SK-N-SH (cell line): ENCODE results near the gene CCDC78. TPM values are rescaled to one million over a fixed set of nuclear protein-coding genes. Genes with fewer than 3 reads are reported as not detected.

Source experiments
- CTCF ChIA-PET: fragments of 300-600, 350-600 bp; formaldehyde crosslinking; extraction: SDS; loops from one replicate; lab custom pipeline; 2021; lab: Yijun Ruan, JAX
- POLR2A ChIA-PET: fragments of 350-600 bp; sonication (Branson Sonifier 250); formaldehyde crosslinking; extraction: SDS; loops from one replicate; lab custom pipeline; 2020; ENCODE audit warnings: antibody characterized with exemption, inconsistent platforms; lab: Yijun Ruan, JAX
- DNase-seq: peaks from one replicate; pipeline ENCODE4 v3.0.0; 2012
- H2AFZ ChIP-seq: fragments of 200-600 bp; sonication (generic); 2 replicates; pipeline ENCODE4 v1.8.1; 2016; ENCODE audit warnings: antibody characterized with exemption, mild to moderate bottlenecking, low read depth
- H3F3A ChIP-seq: fragments of 200-600 bp; sonication (generic); replicated peaks from 2 replicates; pipeline ENCODE3; 2016; ENCODE audit warnings: antibody characterized with exemption, mild to moderate bottlenecking; ENCODE audit not compliant: insufficient read depth
- H3K27ac ChIP-seq, 2 experiments: fragments of 200-500 bp in 1 of 2; fragments of 200-600 bp in 1 of 2; sonication (Bioruptor generic) in 1 of 2; sonication (generic), shearing (Covaris generic) in 1 of 2; 2 replicates each; pipeline versions ENCODE4 v1.5.1 to v1.6.1; 2014 to 2016; ENCODE audit warnings: low read depth in 2 of 2, inconsistent platforms in 1 of 2, low read length in 1 of 2, mild to moderate bottlenecking in 1 of 2, mixed read lengths in 1 of 2
- H3K27me3 ChIP-seq: fragments of 200-600 bp; sonication (generic), shearing (Covaris generic); 2 replicates; pipeline ENCODE4 v1.6.1; 2016; ENCODE audit warnings: mixed run types; ENCODE audit not compliant: insufficient read depth
- H3K36me3 ChIP-seq, 2 experiments: fragments of 200-500 bp in 1 of 2; fragments of 200-600 bp in 1 of 2; sonication (Bioruptor generic) in 1 of 2; sonication (generic) in 1 of 2; replicated peaks in 1 of 2; 2 replicates each; pipeline versions ENCODE3 to v1.5.1; 2014 to 2016; ENCODE audit warnings: low read length in 1 of 2, mild to moderate bottlenecking in 1 of 2; ENCODE audit not compliant: insufficient read depth in 2 of 2, control insufficient read depth in 1 of 2
- H3K4me1 ChIP-seq, 2 experiments: fragments of 200-500 bp in 1 of 2; fragments of 200-600 bp in 1 of 2; sonication (Bioruptor generic) in 1 of 2; sonication (generic), shearing (Covaris generic) in 1 of 2; 2 replicates each; pipeline versions ENCODE4 v1.5.1 to v1.6.1; 2014 to 2016; ENCODE audit warnings: low read depth in 1 of 2, low read length in 1 of 2, mixed run types in 1 of 2; ENCODE audit not compliant: insufficient read depth in 2 of 2, control insufficient read depth in 1 of 2
- H3K4me2 ChIP-seq: fragments of 200-600 bp; sonication (generic), shearing (Covaris generic); 2 replicates; pipeline ENCODE4 v1.6.1; 2017; ENCODE audit warnings: mixed run types
- H3K4me3 ChIP-seq, 2 experiments: fragments of 200-500 bp in 1 of 2; fragments of 200-600 bp in 1 of 2; sonication (Bioruptor generic) in 1 of 2; sonication (generic), shearing (Covaris generic) in 1 of 2; 2 replicates each; pipeline versions ENCODE4 v1.5.1 to v1.8.1; 2014 to 2016; ENCODE audit warnings: low read depth in 2 of 2, inconsistent platforms in 1 of 2, low read length in 1 of 2, mild to moderate bottlenecking in 1 of 2, mixed read lengths in 1 of 2, moderate library complexity in 1 of 2
- H3K79me2 ChIP-seq: fragments of 200-600 bp; sonication (generic); 2 replicates; pipeline ENCODE4 v1.8.1; 2017; ENCODE audit warnings: mild to moderate bottlenecking; ENCODE audit not compliant: insufficient read depth
- H3K9ac ChIP-seq: fragments of 200-600 bp; sonication (generic); 2 replicates; pipeline ENCODE4 v1.6.1; 2017; ENCODE audit warnings: mixed run types
- H3K9me2 ChIP-seq: fragments of 200-600 bp; sonication (generic); 2 replicates; pipeline ENCODE4 v1.6.1; 2017; ENCODE audit warnings: mixed run types
- H3K9me3 ChIP-seq: fragments of 200-600 bp; sonication (generic); 2 replicates; pipeline ENCODE4 v1.6.1; 2017; ENCODE audit warnings: mixed run types, mild to moderate bottlenecking, moderate library complexity
- H4K20me1 ChIP-seq: fragments of 200-600 bp; sonication (generic); 2 replicates; pipeline ENCODE4 v1.6.1; 2017; ENCODE audit warnings: mild to moderate bottlenecking, mixed run types; ENCODE audit not compliant: insufficient read depth
- CHD2 ChIP-seq: fragments of 150-350 bp; IDR thresholded peaks from 2 replicates; pipeline ENCODE4 v1.6.1; 2018; ENCODE audit warnings: low read length; ENCODE audit not compliant: partially characterized antibody
- ELF1 ChIP-seq: IDR thresholded peaks from 2 replicates; pipeline ENCODE4 v1.4.0; 2012
- EP300 ChIP-seq, 2 experiments: IDR thresholded peaks; 2 replicates each; pipeline versions ENCODE4 v1.4.0 to v1.6.1; 2012; ENCODE audit warnings: borderline replicate concordance in 1 of 2, low read depth in 1 of 2, low read length in 1 of 2
- EZH2phosphoT487 ChIP-seq: fragments of 200-600 bp; sonication (generic); IDR thresholded peaks from 2 replicates; pipeline ENCODE4 v1.6.1; 2017; ENCODE audit warnings: low read depth, mixed run types, mild to moderate bottlenecking, antibody characterized with exemption, moderate library complexity, borderline replicate concordance
- FOSL2 ChIP-seq: IDR thresholded peaks from 2 replicates; pipeline ENCODE4 v1.4.0; 2012; ENCODE audit warnings: low read depth, mild to moderate bottlenecking, moderate library complexity, borderline replicate concordance
- FOXM1 ChIP-seq: IDR thresholded peaks from 2 replicates; pipeline ENCODE4 v1.4.0; 2012; ENCODE audit warnings: low read depth, mild to moderate bottlenecking
- GABPA ChIP-seq: IDR thresholded peaks from 2 replicates; pipeline ENCODE4 v1.4.0; 2012; ENCODE audit warnings: low read depth, mild to moderate bottlenecking
- GATA2 ChIP-seq: sonication (generic); formaldehyde crosslinking; IDR thresholded peaks from 2 replicates; pipeline ENCODE4 v1.5.0; 2020; ENCODE audit warnings: mild to moderate bottlenecking, missing genetic modification reagents
- IRF3 ChIP-seq: fragments of 150-350 bp; IDR thresholded peaks from 2 replicates; pipeline ENCODE4 v1.6.1; 2016; ENCODE audit warnings: mild to moderate bottlenecking, low read depth, low read length
- JUND ChIP-seq: IDR thresholded peaks from 2 replicates; pipeline ENCODE4 v1.4.0; 2012
- MEF2A ChIP-seq: IDR thresholded peaks from 2 replicates; pipeline ENCODE4 v1.4.0; 2012; ENCODE audit warnings: low read depth, borderline replicate concordance
- PBX3 ChIP-seq: IDR thresholded peaks from 2 replicates; pipeline ENCODE4; 2012
- RAD21 ChIP-seq: IDR thresholded peaks from 2 replicates; pipeline ENCODE4 v1.6.1; 2012; ENCODE audit warnings: mild to moderate bottlenecking, low read length
- SIN3A ChIP-seq: IDR thresholded peaks from 2 replicates; pipeline ENCODE4 v1.6.1; 2012; ENCODE audit warnings: low read depth, mild to moderate bottlenecking, low read length, moderate library complexity, borderline replicate concordance
- SMC3 ChIP-seq: IDR thresholded peaks from 2 replicates; pipeline ENCODE4 v1.6.1; 2012; ENCODE audit warnings: low read depth, low read length, improper control_type of control experiment
- TCF12 ChIP-seq: IDR thresholded peaks from 2 replicates; pipeline ENCODE4 v1.4.0; 2012
- TEAD4 ChIP-seq: IDR thresholded peaks from 2 replicates; pipeline ENCODE4 v1.4.0; 2012; ENCODE audit warnings: mild to moderate bottlenecking, borderline replicate concordance; ENCODE audit not compliant: insufficient read depth
- WGBS: methylation state at CpG from one replicate; pipeline ENCODE4 v1.1.6; 2017; ENCODE audit warnings: low lambda C conversion rate; 5-methylcytosine and 5-hydroxymethylcytosine counted together
- polyA plus RNA-seq, 3 experiments: library from polyadenylated mRNA; depleted of rRNA; stranded (reverse); fragments of >200 nt; gene quantifications; 2 replicates each; pipeline ENCODE4 v1.2.3, GENCODE V29; 2012
- TF ChIP-seq, protein P1 (sequence below): IDR thresholded peaks from 2 replicates; pipeline ENCODE4 v1.4.0; 2012; ENCODE audit warnings: low read depth
- TF ChIP-seq, protein P2 (sequence below): fragments of 150-350 bp; IDR thresholded peaks from 2 replicates; pipeline ENCODE4 v1.6.1; 2017; ENCODE audit warnings: antibody characterized with exemption, low read length, low read depth, borderline replicate concordance

CCDC78 gene
- polyA plus RNA-seq, 1 of the 3 experiments (the other 2 are of a cell fraction) = 15.4 TPM

- POLR2A ChIA-PET = no interaction called here
- H3K79me2 ChIP-seq = peaks cover 33% of the 10 kb centered on the region
- no peak overlapping the region for H3K4me3 ChIP-seq
- H3K27ac ChIP-seq = no peak overlapping the region
- H3K36me3 ChIP-seq = peaks cover 11 to 34% of the 10 kb centered on the region in 2 experiments
- H3K9me3 ChIP-seq = no peaks in the 10 kb centered on the region
- peaks cover 4% of the 10 kb centered on the region for H3F3A ChIP-seq
- H3K9ac ChIP-seq = no peak overlapping the region
- peaks cover 12 to 52% of the 10 kb centered on the region in 2 experiments; a peak in 3 of 4 replicates for H3K4me1 ChIP-seq
- TF ChIP-seq GATA2 (no peak), PBX3 (no peak), JUND (no peak), CHD2 (no peak), TEAD4 (no peak), SIN3A (no peak), MEF2A (no peak), GABPA (no peak), ELF1 (no peak), RAD21 (no peak), SMC3 (no peak), EZH2phosphoT487 (no peak), FOSL2 (no peak), IRF3 (no peak), FOXM1 (no peak), TCF12 (no peak), EP300 (IDR thresholded peaks at IDR 0.05; ENCODE audit: borderline replicate concordance in 1 of 2, low read depth in 1 of 2, low read length in 1 of 2) (no peak)
- TF ChIP-seq, protein P1, sequence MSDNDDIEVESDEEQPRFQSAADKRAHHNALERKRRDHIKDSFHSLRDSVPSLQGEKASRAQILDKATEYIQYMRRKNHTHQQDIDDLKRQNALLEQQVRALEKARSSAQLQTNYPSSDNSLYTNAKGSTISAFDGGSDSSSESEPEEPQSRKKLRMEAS = no peak
- TF ChIP-seq, protein P2, sequence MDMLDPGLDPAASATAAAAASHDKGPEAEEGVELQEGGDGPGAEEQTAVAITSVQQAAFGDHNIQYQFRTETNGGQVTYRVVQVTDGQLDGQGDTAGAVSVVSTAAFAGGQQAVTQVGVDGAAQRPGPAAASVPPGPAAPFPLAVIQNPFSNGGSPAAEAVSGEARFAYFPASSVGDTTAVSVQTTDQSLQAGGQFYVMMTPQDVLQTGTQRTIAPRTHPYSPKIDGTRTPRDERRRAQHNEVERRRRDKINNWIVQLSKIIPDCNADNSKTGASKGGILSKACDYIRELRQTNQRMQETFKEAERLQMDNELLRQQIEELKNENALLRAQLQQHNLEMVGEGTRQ = no peak
- DNase-seq = no peak
- CTCF ChIA-PET = interaction anchor here (0.6 to 5.9 kb wide), 18 partner anchors 10 to 355 kb away, joined by 3 to 38 read pairs (median 4); partner anchors contain the start of genes ANTKMT, RHBDL1 and RHOT2
- peaks cover 13% of the 10 kb centered on the region for H4K20me1 ChIP-seq
- no peaks in the 10 kb centered on the region for H3K9me2 ChIP-seq
- H3K4me2 ChIP-seq = no peak overlapping the region
- H2AFZ ChIP-seq = no peak overlapping the region
- H3K27me3 ChIP-seq = no peaks in the 10 kb centered on the region
- WGBS = 98% methylated on average over 33 of the region's 51 CpGs
Observed at GRCh38 chr16:686459-687260, 39.6 kb downstream of the CCDC78 start.
